Right atrium auricular region (tissue), 2 donors: ENCODE measurements around the gene GREM1. TPM values are rescaled to one million over a fixed set of nuclear protein-coding genes. Genes with fewer than 3 reads are reported as not detected.

ENCODE experiments used
- DNase-seq: peaks from one replicate; pipeline ENCODE4 v3.0.0-alpha.2; 2019; ENCODE audit warnings: low spot score
- H3K27ac ChIP-seq, 2 donors: fragments of 200-600 bp; sonication (generic); 1 replicate in 1 of 2; 2 replicates in 1 of 2; pipeline ENCODE4 v1.5.1; 2016 to 2019
- H3K27me3 ChIP-seq, 2 donors: fragments of 200-600 bp; sonication (generic); one replicate each; pipeline versions ENCODE4 v1.5.1 to v1.6.0; 2017 to 2019
- H3K36me3 ChIP-seq: fragments of 200-600 bp; sonication (generic); one replicate; pipeline ENCODE4 v1.5.1; 2016
- H3K4me1 ChIP-seq, 2 donors: fragments of 200-600 bp; sonication (generic); one replicate each; pipeline versions ENCODE4 v1.5.1 to v1.6.0; 2017 to 2019
- H3K4me3 ChIP-seq, 2 donors: fragments of 200-600 bp; sonication (generic); 1 replicate in 1 of 2; 2 replicates in 1 of 2; pipeline ENCODE4 v1.5.1; 2017 to 2019; ENCODE audit warnings: mild to moderate bottlenecking in 1 of 2, moderate library complexity in 1 of 2
- H3K9me3 ChIP-seq, 2 donors: fragments of 200-600 bp; sonication (generic); one replicate each; pipeline ENCODE4 v1.5.1; 2019
- CTCF ChIP-seq, 2 donors: fragments of 200-600 bp; sonication (generic); IDR thresholded peaks; one replicate each; pipeline ENCODE4 v1.5.1; 2019; ENCODE audit warnings: antibody characterized with exemption in 2 of 2
- total RNA-seq, 2 donors: library from RNA; depleted of rRNA; stranded (reverse); fragments of >200 nt; gene quantifications; one replicate each; pipeline ENCODE4 v1.1.0, GENCODE V29; 2016

The GREM1 gene
- total RNA-seq, 2 donors from 2014 or later: 0.43 TPM; not detected in 1

- DNase-seq: no peak
- TF ChIP-seq CTCF (IDR thresholded peaks at IDR 0.05): no peak
- H3K27ac ChIP-seq: no peak overlapping the region
- H3K4me1 ChIP-seq: no peaks in the 10 kb centered on the region
- H3K9me3 ChIP-seq: no peaks in the 10 kb centered on the region
- H3K4me3 ChIP-seq: no peak overlapping the region
- H3K36me3 ChIP-seq: no peaks in the 10 kb centered on the region
- H3K27me3 ChIP-seq: no peaks in the 10 kb centered on the region
Measured at GRCh38 chr15:32674681-32675080, 43.1 kb upstream of the GREM1 start.

GRCh38 chr15:32675466-32675865, 42.3 kb upstream of the GREM1 start:
- H3K27me3 ChIP-seq: no peaks in the 10 kb centered on the region
- H3K9me3 ChIP-seq: no peaks in the 10 kb centered on the region
- no peak overlapping the region for H3K27ac ChIP-seq
- DNase-seq: no peak
- no peaks in the 10 kb centered on the region for H3K4me1 ChIP-seq
- H3K4me3 ChIP-seq: no peak overlapping the region
- TF ChIP-seq CTCF (IDR thresholded peaks at IDR 0.05): no peak
- no peaks in the 10 kb centered on the region for H3K36me3 ChIP-seq

GRCh38 chr15:32676169-32676568, 41.6 kb upstream of the GREM1 start:
- H3K27ac ChIP-seq: no peak overlapping the region
- no peak for TF ChIP-seq CTCF (IDR thresholded peaks at IDR 0.05)
- H3K4me1 ChIP-seq: no peaks in the 10 kb centered on the region
- H3K27me3 ChIP-seq: no peaks in the 10 kb centered on the region
- H3K36me3 ChIP-seq: no peaks in the 10 kb centered on the region
- DNase-seq: no peak
- H3K4me3 ChIP-seq: no peak overlapping the region
- no peaks in the 10 kb centered on the region for H3K9me3 ChIP-seq

GRCh38 chr15:32677238-32677750, 40.5 kb upstream of the GREM1 start:
- Histone ChIP-seq H3K4me1 (no peaks in the 10 kb centered on the region), H3K27ac (no peak overlapping the region), H3K9me3 (no peaks in the 10 kb centered on the region), H3K4me3 (no peak overlapping the region), H3K36me3 (no peaks in the 10 kb centered on the region), H3K27me3 (no peaks in the 10 kb centered on the region)
- no peak for DNase-seq
- no peak for TF ChIP-seq CTCF (IDR thresholded peaks at IDR 0.05)

GRCh38 chr15:32679298-32679690, 38.5 kb upstream of the GREM1 start:
- Histone ChIP-seq H3K27me3 (no peaks in the 10 kb centered on the region), H3K27ac (no peak overlapping the region), H3K4me1 (no peaks in the 10 kb centered on the region), H3K4me3 (no peak overlapping the region), H3K9me3 (no peaks in the 10 kb centered on the region), H3K36me3 (no peaks in the 10 kb centered on the region)
- TF ChIP-seq CTCF (IDR thresholded peaks at IDR 0.05): no peak
- no peak for DNase-seq

GRCh38 chr15:32682569-32682968, 35.2 kb upstream of the GREM1 start:
- Histone ChIP-seq H3K4me1 (no peaks in the 10 kb centered on the region), H3K9me3 (no peaks in the 10 kb centered on the region), H3K4me3 (no peak overlapping the region), H3K27ac (no peak overlapping the region), H3K27me3 (no peaks in the 10 kb centered on the region), H3K36me3 (no peaks in the 10 kb centered on the region)
- DNase-seq: no peak
- no peak for TF ChIP-seq CTCF (IDR thresholded peaks at IDR 0.05)
